B cell (primary cell): ENCODE data around the gene PHOSPHO2. TPM values are rescaled to one million over a fixed set of nuclear protein-coding genes. Genes with fewer than 3 reads are reported as not detected.

Source experiments
- ATAC-seq: fragments of 200-7000 bp; cut with Tn5 transposase; one replicate; pipeline ENCODE4 v1.10.0; 2021; ENCODE audit warnings: low read depth, mild to moderate bottlenecking, moderate number of reproducible peaks, moderate library complexity
- CTCF ChIA-PET: fragments of 350-600 bp; sonication (Branson Sonifier 250); formaldehyde crosslinking; loops from one replicate; lab custom pipeline; 2021; ENCODE audit warnings: antibody characterized with exemption, inconsistent platforms; lab: Charles Lee
- POLR2A ChIA-PET: fragments of 350-600 bp; sonication (Branson Sonifier 250); formaldehyde crosslinking; loops from one replicate; lab custom pipeline; 2021; ENCODE audit warnings: antibody characterized with exemption; lab: Charles Lee
- DNase-seq: peaks from one replicate; pipeline ENCODE4 v3.0.0; 2013
- H2AFZ ChIP-seq: 2 replicates; pipeline ENCODE4 v1.6.1; 2012; ENCODE audit warnings: mild to moderate bottlenecking, low read depth, low read length; ENCODE audit not compliant: insufficient read depth, poor library complexity, severe bottlenecking
- H3K27ac ChIP-seq, 2 donors: 1 replicate in 1 of 2; 2 replicates in 1 of 2; pipeline ENCODE4 v1.5.1; 2012 to 2013; ENCODE audit warnings: low read length in 2 of 2, mild to moderate bottlenecking in 2 of 2, moderate library complexity in 1 of 2
- H3K27me3 ChIP-seq, 4 experiments: fragments of 200-600 bp in 1 of 4; sonication (generic) in 1 of 4; replicated peaks in 1 of 4; 1 replicate in 2 of 4; 2 replicates in 2 of 4; pipeline versions ENCODE4 v1.6.1 to v1.7.0; 2013 to 2016; ENCODE audit warnings: low read length in 3 of 4, mild to moderate bottlenecking in 2 of 4, mixed read lengths in 1 of 4, moderate library complexity in 1 of 4; ENCODE audit not compliant: insufficient read depth in 4 of 4, control insufficient read depth in 3 of 4; ENCODE audit errors: control extremely low read depth in 1 of 4
- H3K36me3 ChIP-seq, 2 experiments: replicated peaks in 1 of 2; 1 replicate in 1 of 2; 2 replicates in 1 of 2; pipeline versions ENCODE4 v1.6.1 to v1.7.1; 2013; ENCODE audit warnings: low read length in 1 of 2; ENCODE audit not compliant: insufficient read depth in 2 of 2, control insufficient read depth in 1 of 2; ENCODE audit errors: control extremely low read depth in 1 of 2, extremely low read depth in 1 of 2
- H3K4me1 ChIP-seq, 2 donors: fragments of 200-600 bp in 1 of 2; sonication (generic) in 1 of 2; 1 replicate in 1 of 2; 2 replicates in 1 of 2; pipeline versions ENCODE4 v1.5.1 to v1.6.1; 2013 to 2017; ENCODE audit warnings: low read length in 2 of 2; ENCODE audit not compliant: control insufficient read depth in 2 of 2, insufficient read depth in 2 of 2
- H3K4me2 ChIP-seq: replicated peaks from 2 replicates; pipeline ENCODE3; 2012; ENCODE audit warnings: mild to moderate bottlenecking, low read depth, low read length; ENCODE audit not compliant: poor library complexity, severe bottlenecking
- H3K4me3 ChIP-seq, 5 experiments: fragments of 200-600 bp in 1 of 5; sonication (generic) in 1 of 5; 1 replicate in 3 of 5; 2 replicates in 2 of 5; pipeline versions ENCODE4 v1.5.1 to v1.7.0; 2011 to 2016; ENCODE audit warnings: low read length in 4 of 5, mild to moderate bottlenecking in 4 of 5, low read depth in 2 of 5, control low read depth in 1 of 5, moderate library complexity in 1 of 5; ENCODE audit not compliant: insufficient read depth in 1 of 5; ENCODE audit errors: control extremely low read depth in 1 of 5, extremely low read depth in 1 of 5
- H3K79me2 ChIP-seq: fragments of 200-600 bp; sonication (generic); one replicate; pipeline ENCODE4 v1.6.0; 2016; ENCODE audit warnings: low read length; ENCODE audit not compliant: control insufficient read depth, insufficient read depth
- H3K9ac ChIP-seq: fragments of 200-600 bp; sonication (generic); 2 replicates; pipeline ENCODE4 v1.6.1; 2017; ENCODE audit warnings: mild to moderate bottlenecking, low read length, moderate library complexity
- H3K9me3 ChIP-seq, 3 donors: one replicate each; pipeline versions ENCODE4 v1.6.1 to v1.7.1; 2013; ENCODE audit warnings: low read length in 2 of 3; ENCODE audit not compliant: control insufficient read depth in 2 of 3, insufficient read depth in 1 of 3; ENCODE audit errors: control extremely low read depth in 1 of 3
- H4K20me1 ChIP-seq: 2 replicates; pipeline ENCODE4 v1.6.0; 2012; ENCODE audit warnings: mild to moderate bottlenecking, low read length; ENCODE audit not compliant: insufficient read depth, control insufficient read depth, poor library complexity, severe bottlenecking
- H3K27ac Mint-ChIP-seq: one replicate; pipeline ENCODE4 v1.8.0; 2021; ENCODE audit warnings: mixed read lengths
- H3K27me3 Mint-ChIP-seq: one replicate; pipeline ENCODE4 v1.8.0; 2021; ENCODE audit warnings: mixed read lengths
- H3K4me1 Mint-ChIP-seq: one replicate; pipeline ENCODE4 v1.8.0; 2021; ENCODE audit warnings: mixed read lengths
- H3K4me3 Mint-ChIP-seq: one replicate; pipeline ENCODE4 v1.8.0; 2021; ENCODE audit warnings: mixed read lengths
- H3K9me3 Mint-ChIP-seq: one replicate; pipeline ENCODE4 v1.8.0; 2022; ENCODE audit warnings: mixed read lengths; ENCODE audit not compliant: insufficient read depth
- CTCF ChIP-seq: fragments of 200-600 bp; IDR thresholded peaks from one replicate; pipeline ENCODE4 v1.8.0; 2022; ENCODE audit warnings: antibody characterized with exemption, mild to moderate bottlenecking
- EZH2 ChIP-seq: IDR thresholded peaks from 2 replicates; pipeline ENCODE4 v1.6.1; 2012; ENCODE audit warnings: borderline replicate concordance, low read depth, mild to moderate bottlenecking, moderate library complexity, low read length; ENCODE audit not compliant: insufficient read depth, poor library complexity, severe bottlenecking
- WGBS: methylation state at CpG from one replicate; pipeline ENCODE4 v1.1.5; 2013; ENCODE audit warnings: missing lambda C conversion rate; ENCODE audit not compliant: insufficient coverage; 5-methylcytosine and 5-hydroxymethylcytosine counted together
- intact Hi-C: fragments of 100-400 bp; cut with micrococcal nuclease; formaldehyde crosslinking; loops from one replicate; pipeline ENCODE4 v1.10.0; 2022
- polyA plus RNA-seq: library from polyadenylated mRNA; depleted of rRNA; stranded (reverse); fragments of >200 nt; gene quantifications from 2 replicates; pipeline ENCODE4 v1.2.3, GENCODE V29; 2012
- total RNA-seq, 2 donors: library from RNA; stranded (reverse); fragments of 120-200 nt in 1 of 2; gene quantifications; 1 replicate in 1 of 2; 2 replicates in 1 of 2; pipeline versions ENCODE4 v1.2.3 to v1.2.4, GENCODE V29; 2013 to 2022

The PHOSPHO2 gene
- total and polyA plus RNA-seq, 2 donors (not counting 1 experiment from before 2014, with no cell fraction given), result 1.5 to 8.4 TPM

GRCh38 chr2:169734169-169734847 is 40.0 kb downstream of the PHOSPHO2 start:
- H3K4me2 ChIP-seq, result peak overlapping the region; percentile 93
- H3K27ac ChIP-seq, result no peak overlapping the region
- ChIA-PET POLR2A (no interaction called here), CTCF (no interaction called here)
- H3K36me3 ChIP-seq, result no peaks in the 10 kb centered on the region
- H3K9ac ChIP-seq, result peak overlapping the region; percentile 75
- Mint-ChIP-seq H3K4me3 (peak overlapping the region; percentile 86), H3K4me1 (peaks cover 20% of the 10 kb centered on the region), H3K27me3 (peaks cover 13% of the 10 kb centered on the region), H3K27ac (peak overlapping the region; percentile 26), H3K9me3 (no peaks in the 10 kb centered on the region)
- H3K9me3 ChIP-seq, result no peaks in the 10 kb centered on the region
- H3K79me2 ChIP-seq, result no peaks in the 10 kb centered on the region
- ATAC-seq, result peak; percentile 31
- peak overlapping the region; percentile 24 to 67 (median 59) for H3K4me3 ChIP-seq
- WGBS, result 1% methylated on average over 52 of the region's 69 CpGs
- peaks cover 0 to 16% (median 11%) of the 10 kb centered on the region in 4 experiments for H3K27me3 ChIP-seq
- peak; percentile 32 for DNase-seq
- no peaks in the 10 kb centered on the region for H4K20me1 ChIP-seq
- intact Hi-C loops, result no loop called here
- H3K4me1 ChIP-seq, result peaks cover 14 to 15% of the 10 kb centered on the region in 2 donors
- peak overlapping the region; percentile 84 for H2AFZ ChIP-seq
- TF ChIP-seq EZH2 (no peak), CTCF (no peak)

- intact Hi-C loops, result no loop called here
- Histone ChIP-seq H3K36me3 (no peaks in the 10 kb centered on the region), H3K4me1 (peaks cover 14 to 15% of the 10 kb centered on the region in 2 donors), H3K4me2 (no peak overlapping the region), H3K27ac (no peak overlapping the region), H3K4me3 (no peak overlapping the region), H3K79me2 (no peaks in the 10 kb centered on the region), H3K9ac (no peak overlapping the region), H4K20me1 (no peaks in the 10 kb centered on the region), H3K27me3 (peaks cover 0 to 16% (median 11%) of the 10 kb centered on the region in 4 experiments), H2AFZ (no peak overlapping the region), H3K9me3 (no peaks in the 10 kb centered on the region)
- H3K4me1 Mint-ChIP-seq, result peaks cover 20% of the 10 kb centered on the region
- DNase-seq, result no peak
- H3K27me3 Mint-ChIP-seq, result peaks cover 13% of the 10 kb centered on the region
- TF ChIP-seq CTCF, result no peak
- TF ChIP-seq EZH2, result no peak
- ChIA-PET CTCF (no interaction called here), POLR2A (no interaction called here)
- WGBS, result 100% methylated on average over 1 of the region's 4 CpGs
- H3K4me3 Mint-ChIP-seq, result peak overlapping the region; percentile 69
- no peak for ATAC-seq
- no peaks in the 10 kb centered on the region for H3K9me3 Mint-ChIP-seq
- no peak overlapping the region for H3K27ac Mint-ChIP-seq
These were observed 41.4 kb downstream of the PHOSPHO2 start for GRCh38 chr2:169735623-169736022.
